HCT116 (cell line): Measurements from ENCODE around the gene FTCD. TPM values are rescaled to one million over a fixed set of nuclear protein-coding genes. Genes with fewer than 3 reads are reported as not detected.

Experiments
- ATAC-seq: fragments of 200-7000 bp; cut with Tn5 transposase; 2 replicates; pipeline ENCODE4 v1.9.1; 2020; ENCODE audit warnings: mild to moderate bottlenecking, moderate library complexity
- BruUV-seq: library from RNA; stranded (reverse); fragments of 400-500 nt; replicated peaks from 2 replicates; lab custom pipeline; 2021; lab: Mats Ljungman, UMichigan
- CTCF ChIA-PET: fragments of 300-600 bp; sonication (Branson Sonifier 250); formaldehyde crosslinking; loops from one replicate; lab custom pipeline; 2021; ENCODE audit warnings: antibody characterized with exemption; lab: Charles Lee
- POLR2A ChIA-PET: fragments of 300-600, 350-600 bp; sonication (Branson Sonifier 250); formaldehyde crosslinking; loops from one replicate; lab custom pipeline; 2021; ENCODE audit warnings: antibody characterized with exemption; lab: Charles Lee
- RAD21 ChIA-PET, 2 experiments: fragments of 300-600 bp; sonication (Branson Sonifier 250); formaldehyde crosslinking; loops; one replicate each; lab custom pipeline; 2023; ENCODE audit warnings: low total read pairs in 2 of 2; ENCODE audit not compliant: uncharacterized antibody in 2 of 2, unreplicated experiment in 2 of 2, low non-redundant PET in 1 of 2; lab: Charles Lee
- DNase-seq: peaks from one replicate; pipeline ENCODE4 v3.0.0-alpha.2; 2010; ENCODE audit warnings: low read depth, low spot score
- H2AFZ ChIP-seq: fragments of 200-600 bp; shearing (Covaris generic), sonication (generic); 2 replicates; pipeline ENCODE4 v1.6.1; 2017; ENCODE audit warnings: low read depth, mixed run types, mixed read lengths, antibody characterized with exemption, low read length; ENCODE audit not compliant: poor library complexity, severe bottlenecking
- H3K27ac ChIP-seq: 2 replicates; pipeline ENCODE4 v1.5.1; 2012; ENCODE audit warnings: low read depth, low read length
- H3K27me3 ChIP-seq: fragments of 200-600 bp; sonication (generic); 2 replicates; pipeline ENCODE4 v1.6.1; 2016; ENCODE audit warnings: mixed run types, low read length, mixed read lengths; ENCODE audit not compliant: insufficient read depth
- H3K36me3 ChIP-seq, 2 experiments: fragments of 200-500 bp in 1 of 2; fragments of 200-600 bp in 1 of 2; sonication (Bioruptor generic) in 1 of 2; sonication (generic) in 1 of 2; 2 replicates each; pipeline versions ENCODE4 v1.5.1 to v1.6.1; 2014 to 2016; ENCODE audit warnings: low read length in 2 of 2, inconsistent platforms in 1 of 2, mixed read lengths in 1 of 2, mixed run types in 1 of 2; ENCODE audit not compliant: insufficient read depth in 2 of 2, control insufficient read depth in 1 of 2
- H3K4me1 ChIP-seq, 2 experiments: fragments of 200-600 bp in 1 of 2; sonication (generic) in 1 of 2; 2 replicates each; pipeline versions ENCODE4 v1.5.1 to v1.6.1; 2012 to 2017; ENCODE audit warnings: low read length in 2 of 2, inconsistent platforms in 1 of 2, mild to moderate bottlenecking in 1 of 2, mixed read lengths in 1 of 2, mixed run types in 1 of 2, moderate library complexity in 1 of 2; ENCODE audit not compliant: insufficient read depth in 2 of 2, control insufficient read depth in 1 of 2
- H3K4me2 ChIP-seq: fragments of 200-600 bp; sonication (generic); 2 replicates; pipeline ENCODE4 v1.6.1; 2017; ENCODE audit warnings: mixed run types, low read length, mixed read lengths
- H3K4me3 ChIP-seq, 2 experiments: fragments of 200-600 bp in 1 of 2; sonication (generic) in 1 of 2; replicated peaks in 1 of 2; 2 replicates each; pipeline ENCODE4 v1.5.1; 2011 to 2016; ENCODE audit warnings: low read length in 2 of 2, control low read depth in 1 of 2, low read depth in 1 of 2, mild to moderate bottlenecking in 1 of 2, mixed read lengths in 1 of 2, mixed run types in 1 of 2
- H3K79me2 ChIP-seq: fragments of 200-600 bp; sonication (generic); 2 replicates; pipeline ENCODE4 v1.6.1; 2017; ENCODE audit warnings: mild to moderate bottlenecking, mixed run types, low read length, moderate library complexity, mixed read lengths; ENCODE audit not compliant: insufficient read depth
- H3K9ac ChIP-seq: fragments of 200-600 bp; sonication (generic); 2 replicates; pipeline ENCODE4 v1.6.1; 2016; ENCODE audit warnings: low read length, mixed read lengths
- H3K9me2 ChIP-seq: fragments of 200-600 bp; sonication (generic), shearing (Covaris generic); 2 replicates; pipeline ENCODE4 v1.6.1; 2017; ENCODE audit warnings: mixed run types, mild to moderate bottlenecking, moderate library complexity; ENCODE audit not compliant: insufficient read depth
- H3K9me3 ChIP-seq, 2 experiments: fragments of 200-500 bp in 1 of 2; fragments of 200-600 bp in 1 of 2; sonication (Bioruptor generic) in 1 of 2; sonication (generic) in 1 of 2; 2 replicates each; pipeline ENCODE4 v1.6.1; 2014 to 2017; ENCODE audit warnings: low read length in 2 of 2, mixed read lengths in 2 of 2, inconsistent platforms in 1 of 2, low read depth in 1 of 2, mild to moderate bottlenecking in 1 of 2, mixed run types in 1 of 2, moderate library complexity in 1 of 2; ENCODE audit not compliant: control insufficient read depth in 1 of 2, insufficient read depth in 1 of 2
- H4K20me1 ChIP-seq: fragments of 200-600 bp; sonication (generic), shearing (Covaris generic); 2 replicates; pipeline ENCODE4 v1.6.1; 2017; ENCODE audit warnings: mixed run types, mild to moderate bottlenecking, moderate library complexity; ENCODE audit not compliant: insufficient read depth
- ATF3 ChIP-seq: IDR thresholded peaks from 2 replicates; pipeline ENCODE4 v1.6.1; 2012
- CTCF ChIP-seq, 3 experiments: fragments of 200-600 bp in 1 of 3; sonication (generic) in 1 of 3; IDR thresholded peaks in 2 of 3; conservative IDR thresholded peaks in 1 of 3; 2 replicates each; pipeline ENCODE4 v1.5.1; 2012 to 2017; ENCODE audit warnings: low read depth in 2 of 3, low read length in 2 of 3, antibody characterized with exemption in 1 of 3, borderline replicate concordance in 1 of 3, control low read depth in 1 of 3, mild to moderate bottlenecking in 1 of 3, mixed read lengths in 1 of 3, mixed run types in 1 of 3, moderate library complexity in 1 of 3; ENCODE audit not compliant: insufficient read depth in 1 of 3
- FOSL1 ChIP-seq: IDR thresholded peaks from 2 replicates; pipeline ENCODE4 v1.6.1; 2012; ENCODE audit warnings: low read depth
- MAX ChIP-seq: IDR thresholded peaks from 2 replicates; pipeline ENCODE4 v1.6.1; 2012
- SRF ChIP-seq: IDR thresholded peaks from 2 replicates; pipeline ENCODE4 v1.6.1; 2012; ENCODE audit warnings: low read depth
- TCF7L2 ChIP-seq: IDR thresholded peaks from 2 replicates; pipeline ENCODE4 v1.7.0; 2011; ENCODE audit warnings: borderline replicate concordance, inconsistent platforms; ENCODE audit not compliant: insufficient read depth, insufficient read length; ENCODE audit errors: extremely low read depth
- YY1 ChIP-seq: IDR thresholded peaks from 2 replicates; pipeline ENCODE4 v1.6.1; 2011; ENCODE audit warnings: low read length, low read depth, moderate library complexity, mild to moderate bottlenecking; ENCODE audit not compliant: insufficient replicate concordance; ENCODE audit errors: extremely low read depth
- intact Hi-C: fragments of 100-400 bp; cut with micrococcal nuclease; formaldehyde crosslinking; loops from 2 replicates; pipeline ENCODE4 v1.10.0; 2022
- total RNA-seq: library from RNA; stranded (reverse); gene quantifications from one replicate; pipeline ENCODE4 v1.2.1, GENCODE V29; 2021; ENCODE audit not compliant: unreplicated experiment

Gene FTCD
- total RNA-seq, 1 experiment from 2014 or later, result 2.5 TPM

GRCh38 chr21:46104104-46104503, 51.3 kb downstream of the FTCD start:
- POLR2A ChIA-PET, result no interaction called here
- intact Hi-C loops, result loop anchor here (5.0 kb wide), 1 partner anchor 132 kb away; no protein-coding TSS in a partner anchor
- peaks cover 5% of the 10 kb centered on the region; the same call in 1 of the 2 replicates for H3K79me2 ChIP-seq
- no peak for DNase-seq
- RAD21 ChIA-PET, result no interaction called here
- H3K4me3 ChIP-seq, result no peak overlapping the region
- H3K9me2 ChIP-seq, result no peaks in the 10 kb centered on the region
- CTCF ChIA-PET, result no interaction called here
- H4K20me1 ChIP-seq, result no peaks in the 10 kb centered on the region
- no peak overlapping the region for H2AFZ ChIP-seq
- peaks cover 0 to 4% of the 10 kb centered on the region in 2 experiments; a peak in 2 of 4 replicates for H3K4me1 ChIP-seq
- no peak overlapping the region for H3K9ac ChIP-seq
- no peaks in the 10 kb centered on the region for H3K27me3 ChIP-seq
- H3K9me3 ChIP-seq, result peaks cover 11 to 12% of the 10 kb centered on the region in 2 experiments; a peak in 3 of 4 replicates
- TF ChIP-seq SRF (no peak), TCF7L2 (no peak), CTCF (IDR thresholded peaks at IDR 0.05 in 2 of 3, conservative IDR thresholded peaks at IDR 0.05 in 1 of 3; ENCODE audit: borderline replicate concordance in 1 of 3, insufficient read depth in 1 of 3, low read depth in 2 of 3, low read length in 2 of 3) (no peak), ATF3 (no peak), MAX (no peak), YY1 (no peak), FOSL1 (no peak)
- ATAC-seq, result no peak
- BruUV-seq, result no TSS peak
- no peak overlapping the region for H3K27ac ChIP-seq
- no peak overlapping the region for H3K4me2 ChIP-seq
- no peaks in the 10 kb centered on the region for H3K36me3 ChIP-seq
